HS-5 (cell line): ENCODE results near the gene C5AR1.
"Not testable (repeated sequence)": the region's sequence is repeated elsewhere in the genome, so short reads cannot be mapped to it uniquely, and the experiment has no call there.

Experiments used
- DNase-seq: peaks from one replicate; pipeline ENCODE4 v3.0.0-alpha.2; 2012; ENCODE audit warnings: low read depth

The C5AR1 gene

DNA sequence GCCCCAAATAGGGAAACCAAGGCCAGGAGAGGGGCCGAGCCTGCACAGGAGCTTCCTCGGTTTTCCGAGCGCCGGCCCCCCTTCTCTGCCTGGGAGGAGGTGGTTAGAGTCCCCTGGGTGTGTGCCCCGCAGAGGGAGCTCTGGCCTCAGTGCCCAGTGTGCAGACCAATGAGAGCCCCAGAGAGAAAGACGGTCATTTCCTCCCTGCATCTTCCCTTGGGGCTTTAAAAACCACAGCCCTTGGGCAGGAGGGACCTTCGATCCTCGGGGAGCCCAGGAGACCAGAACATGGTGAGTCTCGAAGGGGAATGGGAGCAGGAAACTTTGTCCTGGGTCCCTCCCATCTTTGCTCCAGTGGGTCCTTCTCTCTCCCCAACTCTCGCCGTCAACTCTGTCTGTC lies at the start of gene C5AR1:
C5AR1 (plus strand) TSS at position 254 of the 400 bp plus-strand sequence; CDS start at position 289, 35 bp downstream.
- no peak for DNase-seq

DNA sequence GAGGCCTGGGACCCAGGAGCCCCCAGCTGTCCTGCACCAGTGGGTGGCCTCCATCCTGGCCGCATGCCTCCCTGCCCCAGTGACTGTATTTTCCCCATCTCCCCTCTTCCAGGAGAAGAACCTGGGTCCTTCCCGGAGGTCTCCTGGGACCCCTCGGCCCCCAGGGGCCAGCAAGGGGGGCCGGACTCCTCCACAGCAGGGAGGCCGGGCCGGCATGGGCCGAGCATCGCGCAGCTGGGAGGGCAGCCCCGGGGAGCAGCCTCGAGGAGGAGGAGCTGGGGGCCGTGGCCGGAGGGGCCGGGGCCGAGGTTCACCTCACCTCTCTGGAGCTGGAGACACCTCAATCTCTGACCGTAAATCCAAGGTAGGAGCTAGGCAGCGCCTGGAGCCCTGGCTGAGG lies 49.2 kb upstream of the C5AR1 start:
- no peak for DNase-seq

DNA sequence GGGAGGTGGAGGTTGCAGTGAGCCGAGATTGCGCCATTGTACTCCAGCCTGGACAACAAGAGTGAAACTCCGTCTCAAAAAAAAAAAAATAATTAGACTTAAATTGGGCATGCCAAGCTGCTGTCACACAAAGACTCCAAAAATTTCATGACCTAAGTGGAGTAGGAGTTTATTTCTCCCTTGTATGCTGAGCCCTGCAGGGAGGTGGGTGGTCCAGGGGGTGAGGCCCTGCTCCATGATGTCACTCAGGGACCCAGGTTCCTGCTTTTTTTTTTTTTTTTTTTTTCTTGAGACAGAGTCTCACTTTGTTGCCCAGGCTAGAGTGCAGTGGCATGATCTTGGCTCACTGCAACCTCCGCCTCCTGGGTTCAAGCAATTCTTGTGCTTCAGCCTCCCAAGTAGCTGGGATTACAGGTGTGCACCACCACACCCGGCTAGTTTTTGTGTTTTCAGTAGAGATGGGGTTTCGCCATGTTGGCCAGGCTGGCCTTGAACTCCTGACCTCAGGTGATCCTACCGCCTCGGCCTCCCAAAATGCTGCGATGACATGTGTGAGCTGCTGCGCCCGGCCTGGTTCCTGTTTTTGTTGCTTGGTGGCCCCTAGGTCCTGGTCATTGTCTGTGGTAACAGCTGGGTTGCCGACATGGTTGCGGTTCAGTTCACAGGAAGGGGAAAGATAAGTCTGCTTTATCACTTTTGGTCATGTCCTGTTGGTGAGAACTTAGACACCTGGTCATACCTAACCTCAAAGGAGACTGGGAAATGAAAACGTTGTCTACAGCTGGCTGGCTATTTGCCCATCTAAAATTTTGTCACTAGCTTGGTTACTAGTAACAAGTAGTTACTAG lies 47.5 kb upstream of the C5AR1 start:
- not testable (repeated sequence) for DNase-seq

DNA sequence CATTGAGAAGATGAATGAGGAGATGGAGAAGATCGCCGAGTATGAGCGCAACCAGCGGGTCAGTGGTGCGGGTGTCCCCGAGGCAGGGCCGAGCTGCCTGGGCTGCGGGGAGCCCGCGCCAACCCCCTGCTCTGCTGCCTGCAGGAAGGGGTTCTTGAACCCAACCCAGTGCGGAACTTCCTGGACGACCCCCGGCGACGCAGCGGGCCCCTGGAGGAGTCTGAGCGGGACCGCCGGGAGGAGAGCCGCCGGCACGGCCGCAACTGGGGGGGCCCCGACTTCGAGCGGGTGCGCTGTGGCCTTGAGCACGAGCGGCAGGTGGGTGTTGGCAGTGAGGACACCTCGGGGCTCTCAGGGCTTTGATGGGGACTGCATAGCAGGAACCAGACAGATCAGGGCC lies 45.0 kb upstream of the C5AR1 start:
- DNase-seq: no peak

DNA sequence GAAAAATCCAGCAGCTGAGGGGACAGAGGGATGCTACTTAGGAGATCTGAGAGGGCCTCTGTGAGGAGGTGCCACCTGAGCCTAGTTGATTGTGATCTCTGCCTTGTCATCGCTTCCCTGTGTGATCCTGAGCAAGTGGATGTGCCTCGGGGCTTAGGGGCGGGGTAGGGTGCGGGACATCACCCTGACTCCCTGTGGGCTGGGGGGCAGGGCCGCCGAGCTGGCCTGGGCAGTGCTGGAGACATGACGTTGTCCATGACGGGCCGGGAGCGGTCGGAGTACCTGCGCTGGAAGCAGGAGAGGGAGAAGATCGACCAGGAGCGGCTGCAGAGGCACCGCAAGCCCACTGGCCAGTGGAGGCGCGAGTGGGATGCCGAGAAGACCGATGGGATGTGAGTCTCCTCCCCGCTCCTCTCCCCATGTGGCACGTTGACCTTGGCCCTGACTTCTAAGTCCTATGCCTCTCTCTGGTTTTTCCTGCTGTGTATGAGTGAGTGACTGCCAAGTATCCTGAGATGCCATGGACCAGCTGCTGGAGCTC lies 43.2 kb upstream of the C5AR1 start:
- no peak for DNase-seq

DNA sequence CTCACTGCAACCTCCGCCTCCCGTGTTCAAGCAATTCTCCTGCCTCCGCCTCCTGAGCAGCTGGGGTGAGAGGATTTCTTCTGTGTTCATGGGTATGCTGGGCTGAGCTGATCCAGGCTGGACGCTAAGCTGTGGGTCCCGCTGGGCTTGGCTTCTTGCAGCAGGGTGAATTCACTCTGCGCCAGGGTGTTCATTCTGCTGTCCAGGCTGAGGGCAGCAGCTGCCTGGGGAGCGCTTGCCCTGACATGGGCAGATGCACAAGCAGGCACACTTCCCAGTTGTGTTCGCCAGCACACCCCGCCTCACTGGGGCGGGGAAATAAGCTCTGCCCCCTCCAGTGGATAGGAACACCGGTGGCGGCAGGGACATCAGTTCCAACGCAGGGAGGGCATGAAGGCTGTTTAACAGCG lies 42.3 kb upstream of the C5AR1 start:
- DNase-seq: no peak

DNA sequence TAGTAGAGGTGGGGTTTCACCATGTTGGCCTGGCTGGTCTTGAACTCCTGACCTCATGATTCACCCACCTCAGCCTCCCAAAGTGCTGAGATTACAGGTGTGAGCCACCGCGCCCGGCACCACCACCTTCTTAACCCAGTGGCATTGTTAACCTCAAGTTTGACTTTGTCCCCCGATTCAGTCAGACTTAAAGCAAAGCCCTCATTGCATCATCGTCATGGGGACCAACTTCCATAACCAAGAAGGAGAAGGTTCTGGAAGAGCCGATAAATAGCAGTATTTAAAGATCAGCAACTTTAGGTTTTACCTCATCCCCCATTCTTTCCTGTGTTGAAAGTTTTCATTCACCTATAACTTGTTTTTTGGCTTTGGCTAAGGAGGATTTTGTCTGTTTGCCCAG lies 41.6 kb upstream of the C5AR1 start:
- no peak for DNase-seq

DNA sequence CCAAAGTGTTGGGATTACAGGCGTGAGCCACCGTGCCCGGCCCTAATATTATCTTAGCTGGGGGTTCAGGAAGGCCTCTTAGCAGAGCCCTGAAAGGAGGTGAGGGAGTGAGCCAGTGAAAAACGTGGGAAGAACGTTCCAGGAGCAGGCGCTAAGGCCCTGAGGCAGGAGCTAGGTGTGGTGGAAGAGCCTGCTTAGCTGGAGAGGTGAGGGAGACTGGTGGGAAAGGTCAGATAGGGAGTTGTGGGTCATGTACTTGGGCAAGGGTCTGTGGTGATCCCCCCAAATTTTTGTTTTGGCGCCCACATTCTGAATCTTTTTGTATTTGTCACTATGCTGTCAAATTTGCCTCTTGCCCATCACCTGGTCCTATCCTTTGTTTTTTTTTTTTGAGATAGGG lies 40.1 kb upstream of the C5AR1 start:
- no peak for DNase-seq

DNA sequence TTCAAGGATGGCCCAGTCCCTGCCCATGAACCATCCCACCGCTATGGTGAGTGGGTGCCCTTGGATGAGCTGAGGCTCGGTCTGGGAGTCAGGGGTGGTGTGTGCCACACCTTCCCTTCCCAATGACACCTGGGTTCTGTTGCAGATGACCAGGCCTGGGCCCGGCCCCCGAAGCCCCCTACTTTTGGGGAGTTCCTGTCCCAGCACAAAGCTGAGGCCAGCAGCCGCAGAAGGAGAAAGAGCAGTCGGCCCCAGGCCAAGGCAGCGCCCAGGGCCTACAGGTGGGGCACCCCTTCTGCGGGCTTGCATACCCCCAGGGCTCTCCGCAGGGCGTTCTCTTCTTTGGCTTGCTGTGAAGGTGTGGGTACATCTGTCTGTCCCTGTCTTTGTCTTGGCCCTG lies 39.3 kb upstream of the C5AR1 start:
- no peak for DNase-seq

DNA sequence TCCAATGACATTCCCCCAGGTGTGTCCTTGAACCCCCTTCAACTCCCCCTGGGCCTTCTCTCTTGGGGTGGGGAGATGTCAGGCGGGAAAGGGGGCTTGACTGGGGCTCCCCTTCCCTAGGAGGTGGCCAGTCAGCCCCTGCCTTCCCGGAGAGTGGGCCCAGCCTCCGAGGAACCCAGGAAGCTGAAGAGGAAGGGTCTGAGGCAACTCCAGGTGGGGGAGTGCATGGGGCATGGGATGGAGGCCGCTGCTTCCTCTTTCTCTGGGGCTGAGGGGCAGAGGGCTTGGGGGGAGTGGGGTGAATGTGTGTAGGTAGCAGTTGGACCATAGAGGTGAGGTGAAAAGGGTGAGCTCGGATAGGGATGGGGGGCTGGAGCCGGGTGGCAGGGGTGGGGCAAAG lies 37.7 kb upstream of the C5AR1 start:
- no peak for DNase-seq

DNA sequence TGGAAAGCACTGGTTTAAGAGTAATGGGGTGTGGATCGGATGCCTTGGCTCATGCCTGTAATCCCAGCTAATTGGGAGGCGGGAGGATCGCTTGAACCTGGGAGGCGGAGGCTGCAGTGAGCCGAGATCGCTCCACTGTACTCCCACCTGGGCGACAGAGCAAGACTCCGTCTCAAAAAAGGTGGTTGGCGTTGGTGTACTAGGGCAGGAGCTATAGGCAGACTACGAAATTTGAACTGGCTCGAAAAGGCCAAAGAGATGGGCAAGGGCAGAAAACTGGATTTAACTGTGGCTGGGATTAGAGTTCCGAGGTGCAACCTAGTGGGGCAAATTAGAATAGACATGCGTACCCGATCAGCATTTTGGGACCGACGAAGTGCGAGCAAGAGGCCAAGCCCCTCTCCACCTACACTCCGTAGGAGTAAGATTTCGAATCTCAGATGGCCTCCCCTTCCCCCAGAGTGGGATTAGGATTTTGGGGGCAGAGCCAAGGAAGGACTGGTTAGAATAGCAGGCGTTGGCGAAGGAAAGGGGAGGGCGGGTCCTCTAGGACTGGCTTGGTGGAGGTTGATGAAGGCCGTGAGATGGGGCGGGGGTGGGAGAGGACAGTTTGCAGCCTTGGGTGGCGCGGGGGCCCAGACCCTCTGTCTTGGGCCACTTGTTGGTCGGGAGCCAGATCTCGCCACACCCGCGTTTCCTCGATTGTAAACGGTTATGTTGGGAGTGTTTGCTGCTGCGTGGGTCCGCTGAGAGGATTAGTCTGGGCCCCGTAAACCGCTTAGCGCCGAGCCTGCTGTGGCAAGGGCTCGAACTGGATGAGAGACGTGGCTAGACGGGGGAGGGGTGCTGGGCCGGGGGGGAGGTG lies 37.0 kb upstream of the C5AR1 start:
- no peak for DNase-seq

DNA sequence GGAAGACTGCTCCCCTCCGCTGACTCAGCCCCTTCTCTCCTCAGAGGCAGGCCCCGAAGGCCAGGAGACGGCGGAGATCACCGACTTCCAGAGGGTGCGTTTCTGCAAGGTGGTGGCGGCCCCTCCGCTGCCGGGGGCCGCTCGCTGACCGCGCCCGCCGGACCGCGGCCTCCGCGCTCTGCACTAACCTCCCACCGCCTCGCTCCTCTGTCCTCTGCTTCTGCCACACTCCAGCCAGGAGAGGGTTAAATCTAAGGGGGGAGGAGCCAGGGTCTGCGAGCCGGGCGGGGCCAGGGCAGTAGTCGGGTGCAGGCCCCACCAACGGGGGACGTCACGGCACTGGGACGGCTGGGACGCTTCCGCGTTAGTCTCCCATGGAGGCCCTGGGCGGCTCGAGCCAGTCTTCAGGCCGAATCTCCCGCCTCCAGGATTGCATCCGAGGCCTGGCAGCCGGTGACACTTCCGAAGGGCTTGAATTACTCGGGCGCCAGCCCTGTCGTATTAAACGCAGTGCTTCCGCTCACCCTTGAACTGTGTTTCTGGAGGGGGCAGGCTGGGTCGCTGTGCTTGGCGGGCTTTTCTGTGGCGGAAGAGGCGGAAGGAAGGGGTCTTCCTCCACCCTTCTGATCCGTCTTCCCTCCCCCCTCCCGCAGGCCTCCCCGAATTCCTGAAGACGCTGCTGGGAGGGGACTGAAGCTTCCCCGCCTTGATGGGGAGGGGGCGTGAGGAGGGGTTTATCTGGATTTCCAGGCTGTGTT lies 36.2 kb upstream of the C5AR1 start:
- DNase-seq: peak; percentile 49

DNA sequence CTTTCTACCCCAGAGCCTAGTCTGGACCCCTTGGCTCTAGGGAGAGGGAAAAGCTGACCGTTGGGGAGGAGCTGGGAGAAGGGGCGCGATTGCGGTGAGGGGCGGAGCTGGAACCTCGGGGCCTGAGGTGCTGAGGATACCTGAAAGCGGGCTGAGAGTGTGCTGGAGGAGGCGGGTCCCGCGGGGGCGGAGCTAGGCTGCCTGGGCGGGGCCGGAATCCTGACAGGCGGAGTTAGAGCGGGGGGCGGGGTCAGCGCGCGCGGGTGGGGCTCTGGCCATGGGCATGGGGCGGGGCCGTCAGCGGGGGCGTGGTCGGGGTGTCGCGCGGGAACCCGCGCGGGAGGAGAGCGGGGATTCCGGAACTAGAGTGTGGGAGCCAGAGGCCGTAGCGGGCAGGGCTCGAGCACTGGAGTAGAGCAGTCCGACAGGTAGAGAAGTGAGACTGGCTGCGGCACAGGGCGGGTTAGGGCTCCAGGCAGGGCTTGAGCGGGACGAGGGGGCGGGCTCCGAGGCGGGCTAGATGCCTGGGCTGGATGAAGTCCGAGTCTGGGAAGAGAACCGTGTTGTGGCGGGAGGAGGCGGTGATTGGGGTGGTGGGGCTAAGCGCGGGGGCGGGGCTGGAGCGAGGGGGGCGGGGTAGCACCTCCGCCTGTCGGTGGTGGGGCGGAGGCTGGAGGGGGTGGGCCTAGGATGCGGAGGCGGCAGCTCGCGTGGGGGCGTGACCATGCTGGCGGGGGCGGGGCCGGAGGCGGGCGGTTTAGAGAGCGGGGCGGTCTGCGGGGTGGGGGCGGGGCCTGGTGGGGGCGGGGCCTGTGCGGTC lies 35.4 kb upstream of the C5AR1 start, which contains the start of gene INAFM1:
INAFM1 (plus strand) TSS at position 815 of the 820 bp plus-strand sequence. CDS start 35 bp downstream, outside the sequence.
- peak; percentile 58 for DNase-seq

DNA sequence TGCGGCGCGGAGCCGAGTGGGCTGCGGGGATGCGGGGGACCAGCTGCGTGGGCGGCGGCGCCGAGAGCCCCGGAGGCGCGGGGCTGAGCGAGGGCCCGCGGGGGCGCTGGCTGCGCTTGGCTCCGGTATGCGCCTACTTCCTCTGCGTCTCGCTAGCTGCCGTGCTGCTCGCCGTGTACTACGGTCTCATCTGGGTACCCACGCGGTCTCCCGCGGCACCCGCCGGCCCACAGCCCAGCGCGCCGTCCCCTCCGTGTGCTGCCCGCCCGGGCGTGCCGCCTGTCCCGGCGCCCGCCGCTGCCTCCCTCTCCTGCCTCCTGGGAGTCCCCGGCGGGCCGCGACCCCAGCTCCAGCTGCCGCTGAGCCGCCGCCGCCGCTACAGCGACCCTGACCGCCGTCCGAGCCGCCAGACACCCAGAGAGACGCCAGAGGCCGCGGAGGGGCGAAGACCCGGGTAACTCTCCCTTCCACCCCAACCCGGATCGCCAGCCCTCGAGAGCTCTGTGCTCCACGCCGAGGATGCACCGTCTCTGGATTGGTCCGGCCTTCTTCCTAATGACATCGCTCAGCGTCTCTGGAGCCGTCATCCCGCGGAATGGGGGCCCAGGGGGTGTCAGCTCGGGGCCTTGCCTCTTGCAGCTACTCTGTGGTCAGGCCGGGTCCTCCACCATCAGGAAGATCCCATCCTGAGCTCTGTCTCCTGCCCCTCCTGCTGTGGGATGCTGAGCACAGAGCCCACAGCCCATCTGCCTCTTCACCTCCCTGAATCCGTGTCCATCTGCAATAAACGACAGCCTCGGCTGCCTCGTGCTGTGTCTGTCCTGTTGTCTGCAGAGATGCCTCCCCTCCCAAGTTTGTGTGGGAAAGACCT lies 34.5 kb upstream of the C5AR1 start:
- DNase-seq: no peak

DNA sequence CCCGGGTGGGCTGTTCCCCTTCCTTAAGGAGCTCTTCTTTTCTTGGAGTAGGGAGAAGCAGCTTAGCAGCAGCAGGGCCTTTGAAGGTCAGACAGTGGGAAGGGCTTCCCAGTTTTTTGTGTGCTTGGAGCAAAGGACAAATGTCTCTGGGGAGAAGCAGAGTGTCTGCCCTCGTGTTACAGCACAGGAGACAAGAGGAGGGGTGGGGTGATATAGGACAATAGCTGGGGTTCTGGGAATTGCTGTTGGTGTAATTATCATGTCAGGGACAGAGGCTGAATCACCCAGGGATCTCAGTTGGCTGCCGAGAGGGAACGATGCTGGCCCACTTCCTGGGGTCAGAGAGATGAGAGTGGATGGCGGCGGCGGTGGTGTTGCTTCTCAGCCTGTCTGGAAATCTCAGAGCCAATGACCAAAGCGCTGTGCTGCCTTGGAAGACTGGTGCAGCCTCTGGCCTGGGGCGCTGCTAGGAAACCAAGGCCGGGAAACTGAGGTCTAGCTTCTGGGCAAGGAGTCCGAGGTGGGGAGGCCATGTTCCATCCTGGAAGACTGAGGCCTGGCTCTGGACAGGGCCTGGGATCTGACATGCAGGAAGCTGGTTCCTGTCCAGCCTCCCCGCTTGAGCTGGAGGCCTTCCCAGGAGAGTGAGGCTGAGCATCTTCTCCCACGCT lies 33.7 kb upstream of the C5AR1 start:
- no peak for DNase-seq

DNA sequence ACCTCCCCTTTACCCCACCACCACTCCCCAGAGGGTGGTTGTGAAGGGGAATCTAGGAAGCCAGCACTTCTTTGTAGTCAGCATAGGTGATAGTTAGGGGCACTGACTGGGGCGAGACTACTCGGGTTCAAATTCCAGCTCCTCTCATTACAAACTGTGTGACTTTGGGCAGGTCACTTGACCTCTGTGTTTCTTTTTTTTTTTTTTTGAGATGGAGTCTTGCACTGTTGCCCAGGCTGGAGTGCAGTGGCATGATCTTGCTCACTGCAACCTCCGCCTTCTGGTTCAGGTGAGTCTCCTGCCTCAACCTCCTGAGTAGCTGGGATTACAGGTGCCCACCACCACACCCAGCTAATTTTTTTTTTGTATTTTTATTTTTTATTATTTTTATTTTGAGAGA lies 33.1 kb upstream of the C5AR1 start:
- DNase-seq: not testable (repeated sequence)

DNA sequence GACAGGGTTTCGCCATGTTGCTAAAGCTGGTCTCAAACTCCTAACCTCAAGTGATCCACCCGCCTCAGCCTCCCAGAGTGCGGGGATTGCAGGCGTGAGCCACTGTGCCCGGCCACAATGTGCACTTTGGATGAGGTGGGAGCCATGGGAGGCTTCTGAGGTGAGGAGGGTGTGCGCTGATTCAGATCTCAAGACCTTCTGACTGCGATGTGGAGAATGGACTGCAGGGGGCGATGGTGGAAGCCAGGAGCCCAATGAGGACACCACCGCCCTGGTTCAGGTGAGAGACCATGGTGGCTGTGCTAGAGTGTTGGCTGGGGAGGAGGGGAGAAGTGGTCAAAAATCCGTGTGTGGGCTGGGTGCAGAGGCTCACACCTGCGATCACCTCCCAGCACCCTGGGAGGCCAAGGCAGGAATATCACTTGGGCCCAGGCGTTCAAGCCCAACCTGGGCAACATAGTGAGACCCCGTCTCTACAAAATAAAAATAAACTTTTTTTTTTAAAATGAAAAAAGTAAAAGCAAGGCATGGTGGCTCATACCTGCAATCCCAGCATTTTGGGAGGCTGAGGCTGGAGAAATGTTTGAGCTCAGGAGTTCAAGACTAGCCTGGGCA lies 29.4 kb upstream of the C5AR1 start:
- no peak for DNase-seq

DNA sequence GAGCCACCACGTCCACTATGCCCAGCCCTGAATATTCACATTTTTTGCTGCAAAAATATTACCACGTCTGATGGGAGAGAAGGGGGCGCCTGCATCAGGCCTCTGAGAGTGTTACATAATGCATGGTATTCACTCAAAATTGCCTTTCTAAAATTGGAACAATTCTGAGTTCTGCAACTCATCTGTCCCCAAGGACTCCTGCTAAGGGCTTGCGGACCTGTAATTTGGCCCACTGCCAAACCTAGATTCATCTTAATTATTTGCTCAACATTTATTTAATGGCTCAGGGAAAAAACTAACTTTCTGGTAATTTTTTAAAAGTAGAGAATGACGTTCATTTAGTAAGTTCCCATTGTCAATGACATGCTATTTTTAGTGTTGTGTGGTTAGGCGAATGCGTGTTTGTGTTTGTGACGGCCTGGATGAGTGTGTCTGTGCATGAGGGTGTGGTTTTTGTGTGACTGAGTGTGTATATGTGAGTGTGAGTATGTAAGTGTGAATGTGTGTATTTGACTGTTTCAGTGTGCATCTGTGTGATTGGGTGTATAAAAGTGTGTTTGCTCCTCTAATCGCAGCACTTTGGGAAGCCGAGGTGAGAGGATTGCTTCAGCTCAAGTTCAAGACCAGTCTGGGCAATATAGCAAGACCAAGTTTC lies 26.1 kb upstream of the C5AR1 start:
- no peak for DNase-seq
